ENCODE results near the gene WDFY2. TPM values are rescaled to one million over a fixed set of nuclear protein-coding genes. Genes with fewer than 3 reads are reported as not detected.

The WDFY2 gene
- total RNA-seq, 1 experiment from 2014 or later, result 14.1 TPM

GRCh38 chr13:51730927-51731326, 146.7 kb downstream of the WDFY2 start:
- Histone ChIP-seq H3K27me3 (ENCODE audit: insufficient read depth, low read depth) (no peaks in the 10 kb centered on the region), H2AFZ (no peak overlapping the region), H3K4me1 (replicated peaks; ENCODE audit: insufficient read depth) (peaks cover 15% of the 10 kb centered on the region), H3K27ac (no peak overlapping the region), H3F3A (ENCODE audit: insufficient read depth, low read depth) (no peaks in the 10 kb centered on the region), H3K4me2 (no peak overlapping the region), H3K4me3 (no peak overlapping the region), H3K9me3 (ENCODE audit: insufficient read depth, low read depth) (no peaks in the 10 kb centered on the region), H4K20me1 (ENCODE audit: insufficient read depth) (no peaks in the 10 kb centered on the region), H3K36me3 (ENCODE audit: low read depth) (no peaks in the 10 kb centered on the region), H3K9me2 (ENCODE audit: insufficient read depth) (no peaks in the 10 kb centered on the region), H3K79me2 (ENCODE audit: low read depth) (no peaks in the 10 kb centered on the region)
- no peak for DNase-seq
- TF ChIP-seq CTCF (conservative IDR thresholded peaks at IDR 0.05) (no peak), EZH2 (IDR thresholded peaks at IDR 0.05; ENCODE audit: low read depth) (no peak)
- no TSS peak for BruUV-seq (replicated peaks)
- intact Hi-C loops (cut with micrococcal nuclease; ENCODE audit: unreplicated experiment), result loop anchor here (2.0 to 5.0 kb wide), 3 partner anchors 44 to 279 kb away; partner anchors contain the start of genes INTS6 and WDFY2
- ChIA-PET CTCF (no interaction called here), POLR2A (ENCODE audit: unreplicated experiment) (no interaction called here)

GRCh38 chr13:51731759-51732158, 147.5 kb downstream of the WDFY2 start:
- ChIA-PET POLR2A (ENCODE audit: unreplicated experiment) (interaction anchor here (0.5 kb wide), 1 partner anchor 158 kb away, joined by 13 read pairs; no protein-coding TSS in a partner anchor), CTCF (no interaction called here)
- no peaks in the 10 kb centered on the region for H3K9me3 ChIP-seq (ENCODE audit: insufficient read depth, low read depth)
- no peaks in the 10 kb centered on the region for H4K20me1 ChIP-seq (ENCODE audit: insufficient read depth)
- DNase-seq, result no peak
- H3K27me3 ChIP-seq (ENCODE audit: insufficient read depth, low read depth), result no peaks in the 10 kb centered on the region
- H3K4me2 ChIP-seq, result no peak overlapping the region
- TF ChIP-seq CTCF (conservative IDR thresholded peaks at IDR 0.05) (peak; percentile 30; the same call in 1 of the 2 replicates), EZH2 (IDR thresholded peaks at IDR 0.05; ENCODE audit: low read depth) (no peak)
- no peaks in the 10 kb centered on the region for H3K79me2 ChIP-seq (ENCODE audit: low read depth)
- intact Hi-C loops (cut with micrococcal nuclease; ENCODE audit: unreplicated experiment), result loop anchor here (2.0 to 5.0 kb wide), 3 partner anchors 44 to 279 kb away; partner anchors contain the start of genes INTS6 and WDFY2
- no peak overlapping the region for H2AFZ ChIP-seq
- H3K4me1 ChIP-seq (replicated peaks; ENCODE audit: insufficient read depth), result peaks cover 15% of the 10 kb centered on the region
- H3F3A ChIP-seq (ENCODE audit: insufficient read depth, low read depth), result no peaks in the 10 kb centered on the region
- no peaks in the 10 kb centered on the region for H3K36me3 ChIP-seq (ENCODE audit: low read depth)
- no peak overlapping the region for H3K27ac ChIP-seq
- H3K4me3 ChIP-seq, result no peak overlapping the region
- BruUV-seq (replicated peaks), result no TSS peak
- no peaks in the 10 kb centered on the region for H3K9me2 ChIP-seq (ENCODE audit: insufficient read depth)

GRCh38 chr13:51733374-51734298, 149.4 kb downstream of the WDFY2 start:
- no peaks in the 10 kb centered on the region for H3K27me3 ChIP-seq (ENCODE audit: insufficient read depth, low read depth)
- no peak overlapping the region for H3K4me3 ChIP-seq
- TF ChIP-seq CTCF (conservative IDR thresholded peaks at IDR 0.05), result no peak
- no peak for TF ChIP-seq EZH2 (IDR thresholded peaks at IDR 0.05; ENCODE audit: low read depth)
- DNase-seq, result no peak
- no peak overlapping the region for H2AFZ ChIP-seq
- no peaks in the 10 kb centered on the region for H3F3A ChIP-seq (ENCODE audit: insufficient read depth, low read depth)
- peaks cover 15% of the 10 kb centered on the region for H3K4me1 ChIP-seq (replicated peaks; ENCODE audit: insufficient read depth)
- no peak overlapping the region for H3K27ac ChIP-seq
- CTCF ChIA-PET, result no interaction called here
- no TSS peak for BruUV-seq (replicated peaks)
- H3K9me2 ChIP-seq (ENCODE audit: insufficient read depth), result no peaks in the 10 kb centered on the region
- no peak overlapping the region for H3K4me2 ChIP-seq
- no peaks in the 10 kb centered on the region for H3K79me2 ChIP-seq (ENCODE audit: low read depth)
- H4K20me1 ChIP-seq (ENCODE audit: insufficient read depth), result no peaks in the 10 kb centered on the region
- intact Hi-C loops (cut with micrococcal nuclease; ENCODE audit: unreplicated experiment), result loop anchor here (5.0 kb wide), 2 partner anchors 46 to 281 kb away; partner anchors contain the start of gene INTS6
- POLR2A ChIA-PET (ENCODE audit: unreplicated experiment), result no interaction called here
- H3K36me3 ChIP-seq (ENCODE audit: low read depth), result no peaks in the 10 kb centered on the region
- H3K9me3 ChIP-seq (ENCODE audit: insufficient read depth, low read depth), result no peaks in the 10 kb centered on the region

All from PC-9 (cell line).